ENCODE results near the gene ST3GAL4.

The ST3GAL4 gene

GRCh38 chr11:126407682-126408288 is 52.3 kb downstream of the ST3GAL4 start:
- no peak for DNase-seq (ENCODE audit: low read depth in 2 of 2)

GRCh38 chr11:126408496-126408895 is 53.0 kb downstream of the ST3GAL4 start:
- no peak for DNase-seq (ENCODE audit: low read depth in 2 of 2)

- no peak for DNase-seq (ENCODE audit: low read depth in 2 of 2)
Measured at GRCh38 chr11:126408901-126409619, 53.6 kb downstream of the ST3GAL4 start.

- DNase-seq (ENCODE audit: low read depth in 2 of 2), result no peak
Measured at GRCh38 chr11:126409620-126409985, 54.1 kb downstream of the ST3GAL4 start.

GRCh38 chr11:126410649-126411048 is 55.2 kb downstream of the ST3GAL4 start:
- DNase-seq (ENCODE audit: low read depth in 2 of 2), result no peak

GRCh38 chr11:126411971-126412381 is 56.5 kb downstream of the ST3GAL4 start:
- DNase-seq (ENCODE audit: low read depth in 2 of 2), result no peak

- DNase-seq (ENCODE audit: low read depth in 2 of 2), result no peak
Measured at GRCh38 chr11:126413426-126413825, 57.9 kb downstream of the ST3GAL4 start.

- no peak for DNase-seq (ENCODE audit: low read depth in 2 of 2)
Measured at GRCh38 chr11:126413843-126414405, 58.4 kb downstream of the ST3GAL4 start.

GRCh38 chr11:126414615-126415014 is 59.1 kb downstream of the ST3GAL4 start:
- no peak for DNase-seq (ENCODE audit: low read depth in 2 of 2)

GRCh38 chr11:126415128-126415527 is 59.6 kb downstream of the ST3GAL4 start:
- no peak for DNase-seq (ENCODE audit: low read depth in 2 of 2)

- DNase-seq (ENCODE audit: low read depth in 2 of 2), result no peak
Measured at GRCh38 chr11:126415669-126416420, 60.4 kb downstream of the ST3GAL4 start.

GRCh38 chr11:126416542-126417090 is 61.1 kb downstream of the ST3GAL4 start:
- peak; percentile 60 to 72 for DNase-seq (ENCODE audit: low read depth in 2 of 2)

- DNase-seq (ENCODE audit: low read depth in 2 of 2), result no peak
Measured at GRCh38 chr11:126417091-126417862, 61.8 kb downstream of the ST3GAL4 start.

- DNase-seq (ENCODE audit: low read depth in 2 of 2), result no peak
Measured at GRCh38 chr11:126418887-126419286, 63.4 kb downstream of the ST3GAL4 start.

- no peak for DNase-seq (ENCODE audit: low read depth in 2 of 2)
Measured at GRCh38 chr11:126419801-126420697, 64.6 kb downstream of the ST3GAL4 start.

GRCh38 chr11:126420698-126421256 is 65.3 kb downstream of the ST3GAL4 start:
- DNase-seq (ENCODE audit: low read depth in 2 of 2), result no peak

- DNase-seq (ENCODE audit: low read depth in 2 of 2), result no peak
Measured at GRCh38 chr11:126421271-126421671, 65.8 kb downstream of the ST3GAL4 start.

- DNase-seq (ENCODE audit: low read depth in 2 of 2), result no peak
Measured at GRCh38 chr11:126422446-126422845, 67.0 kb downstream of the ST3GAL4 start.

- DNase-seq (ENCODE audit: low read depth in 2 of 2), result no peak
Measured at GRCh38 chr11:126423154-126423553, 67.7 kb downstream of the ST3GAL4 start.

GRCh38 chr11:126423743-126424142 is 68.3 kb downstream of the ST3GAL4 start:
- no peak for DNase-seq (ENCODE audit: low read depth in 2 of 2)
